OCI-LY7 (cell line): Measurements from ENCODE around the gene IGSF22. TPM values are rescaled to one million over a fixed set of nuclear protein-coding genes. Genes with fewer than 3 reads are reported as not detected.

Source experiments
- BruUV-seq: library from RNA; stranded (reverse); fragments of 400-500 nt; replicated peaks from 2 replicates; lab custom pipeline; 2021; lab: Mats Ljungman, UMichigan
- CTCF ChIA-PET: fragments of 300-600 bp; sonication (Branson Sonifier 250); formaldehyde crosslinking; loops from one replicate; lab custom pipeline; 2022; ENCODE audit warnings: antibody characterized with exemption; ENCODE audit not compliant: unreplicated experiment; lab: Charles Lee
- POLR2A ChIA-PET: fragments of 300-600 bp; sonication (Branson Sonifier 250); formaldehyde crosslinking; loops from one replicate; lab custom pipeline; 2022; ENCODE audit warnings: antibody characterized with exemption; lab: Charles Lee
- DNase-seq: peaks from one replicate; pipeline ENCODE4 v3.0.0-alpha.2; 2015; ENCODE audit warnings: low spot score
- H2AFZ ChIP-seq: fragments of 200-600 bp; sonication (generic), shearing (Covaris generic); 2 replicates; pipeline ENCODE4 v1.6.1; 2014; ENCODE audit warnings: mild to moderate bottlenecking, antibody characterized with exemption, low read length, moderate library complexity
- H3K27ac ChIP-seq: fragments of 200-600 bp; sonication (generic); 2 replicates; pipeline ENCODE4 v1.5.1; 2014; ENCODE audit warnings: mixed run types, low read depth, mild to moderate bottlenecking, moderate library complexity, low read length, inconsistent platforms; ENCODE audit not compliant: poor library complexity, severe bottlenecking
- H3K36me3 ChIP-seq: fragments of 200-600 bp; sonication (generic); 2 replicates; pipeline ENCODE4 v1.6.1; 2014; ENCODE audit warnings: mild to moderate bottlenecking, antibody characterized with exemption, low read length, moderate library complexity, mixed read lengths; ENCODE audit not compliant: insufficient read depth
- H3K4me1 ChIP-seq: fragments of 200-600 bp; sonication (generic); 2 replicates; pipeline ENCODE4 v1.5.1; 2014; ENCODE audit warnings: mild to moderate bottlenecking, low read length; ENCODE audit not compliant: insufficient read depth, poor library complexity, severe bottlenecking
- H3K4me2 ChIP-seq: fragments of 200-600 bp; sonication (generic); 2 replicates; pipeline ENCODE4 v1.6.1; 2014; ENCODE audit warnings: mild to moderate bottlenecking, low read length
- H3K4me3 ChIP-seq: fragments of 200-600 bp; sonication (generic); 2 replicates; pipeline ENCODE4 v1.5.1; 2014; ENCODE audit warnings: mild to moderate bottlenecking, low read depth, low read length; ENCODE audit not compliant: poor library complexity, severe bottlenecking
- H3K79me2 ChIP-seq: fragments of 200-600 bp; sonication (generic); 2 replicates; pipeline ENCODE4 v1.6.1; 2016; ENCODE audit warnings: low read depth, mild to moderate bottlenecking, low read length, moderate library complexity, mixed read lengths; ENCODE audit not compliant: insufficient read depth
- H3K9me2 ChIP-seq: fragments of 200-600 bp; sonication (generic); 2 replicates; pipeline ENCODE4 v1.6.1; 2016; ENCODE audit warnings: mild to moderate bottlenecking, low read length, mixed read lengths; ENCODE audit not compliant: insufficient read depth
- H3K9me3 ChIP-seq: fragments of 200-600 bp; sonication (generic); 2 replicates; pipeline ENCODE4 v1.6.1; 2014; ENCODE audit warnings: mild to moderate bottlenecking, mixed run types, low read length, mixed read lengths
- H4K20me1 ChIP-seq: fragments of 200-600 bp; sonication (generic); 2 replicates; pipeline ENCODE4 v1.6.1; 2014; ENCODE audit warnings: mild to moderate bottlenecking, antibody characterized with exemption, low read length, moderate library complexity, mixed read lengths; ENCODE audit not compliant: insufficient read depth
- EZH2phosphoT487 ChIP-seq: fragments of 200-600 bp; sonication (generic); IDR thresholded peaks from 2 replicates; pipeline ENCODE4 v1.6.1; 2018; ENCODE audit warnings: low read depth, borderline replicate concordance, mild to moderate bottlenecking, mixed run types, antibody characterized with exemption, low read length, moderate library complexity, mixed read lengths
- intact Hi-C: fragments of 100-400 bp; cut with micrococcal nuclease; formaldehyde crosslinking; loops from one replicate; pipeline ENCODE4 v1.10.0; 2022; ENCODE audit not compliant: unreplicated experiment
- total RNA-seq, 2 experiments: library from RNA; depleted of rRNA in 1 of 2; stranded (reverse); fragments of >200 nt in 1 of 2; shearing (Covaris generic) in 1 of 2; gene quantifications; 2 replicates each; pipeline ENCODE4 v1.2.3, GENCODE V29; 2014 to 2022

Gene IGSF22
- total RNA-seq, 2 experiments from 2014 or later, result not detected

DNA sequence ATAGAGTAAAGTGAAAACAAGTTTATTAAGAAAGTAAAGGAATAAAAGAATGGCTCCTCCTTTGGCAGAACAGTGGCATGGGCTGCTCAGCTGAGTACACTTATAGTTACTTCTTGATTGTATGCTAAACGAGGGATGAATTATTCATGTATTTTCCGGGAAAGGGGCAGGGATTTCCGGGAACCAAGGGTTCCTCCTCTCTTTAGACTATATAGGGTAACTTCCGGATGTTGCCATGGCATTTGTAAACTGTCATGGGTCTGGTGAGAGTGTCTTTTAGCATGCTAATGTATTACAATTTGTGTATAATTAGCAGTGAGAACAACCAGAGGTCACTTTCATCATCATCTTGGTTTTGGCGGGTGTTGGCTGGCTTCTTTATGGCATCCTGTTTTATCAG lies 68.3 kb downstream of the IGSF22 start:
- H2AFZ ChIP-seq, result no peak overlapping the region
- ChIA-PET CTCF (no interaction called here), POLR2A (no interaction called here)
- DNase-seq, result no peak
- no peaks in the 10 kb centered on the region for H3K9me2 ChIP-seq
- H3K27ac ChIP-seq, result no peak overlapping the region
- H3K4me2 ChIP-seq, result no peak overlapping the region
- intact Hi-C loops, result no loop called here
- H3K4me3 ChIP-seq, result no peak overlapping the region
- no peaks in the 10 kb centered on the region for H3K4me1 ChIP-seq
- no TSS peak for BruUV-seq
- no peaks in the 10 kb centered on the region for H3K36me3 ChIP-seq
- no peaks in the 10 kb centered on the region for H3K79me2 ChIP-seq
- H4K20me1 ChIP-seq, result no peaks in the 10 kb centered on the region
- H3K9me3 ChIP-seq, result no peaks in the 10 kb centered on the region
- no peak for TF ChIP-seq EZH2phosphoT487

Other genes starting within 250 kb of the IGSF22 start
- gene TSG101, start 199.2 kb downstream of the IGSF22 start, total RNA-seq (2014; rRNA removed; shearing (Covaris generic)), result 56.9 and 96.8 TPM in 2 replicates
- gene TSG101, start 199.2 kb downstream of the IGSF22 start, total RNA-seq (2022), result 54.2 and 72.1 TPM in 2 replicates
- gene UEVLD, start 137.5 kb downstream of the IGSF22 start, total RNA-seq (2014; rRNA removed; shearing (Covaris generic)), result 1.3 and 1.5 TPM in 2 replicates
- gene UEVLD, start 137.5 kb downstream of the IGSF22 start, total RNA-seq (2022), result 3.5 and 4.7 TPM in 2 replicates
- not detected in 2 replicates for gene MISFA, start 126.4 kb downstream of the IGSF22 start, total RNA-seq (2014; rRNA removed; shearing (Covaris generic))
- gene MISFA, start 126.4 kb downstream of the IGSF22 start, total RNA-seq (2022), result 1.00 TPM in 1 of 2 replicates, not detected in the other
- gene SPTY2D1, start 91.8 kb downstream of the IGSF22 start, total RNA-seq (2014; rRNA removed; shearing (Covaris generic)), result 15.6 and 15.8 TPM in 2 replicates
- 15.8 and 16.9 TPM in 2 replicates for gene SPTY2D1, start 91.8 kb downstream of the IGSF22 start, total RNA-seq (2022)
- 0.39 and 0.92 TPM in 2 replicates for gene TMEM86A, start 27.4 kb downstream of the IGSF22 start, total RNA-seq (2014; rRNA removed; shearing (Covaris generic))
- 1.2 and 2.7 TPM in 2 replicates for gene TMEM86A, start 27.4 kb downstream of the IGSF22 start, total RNA-seq (2022)
- gene PTPN5, start 65.6 kb upstream of the IGSF22 start, total RNA-seq (2014; rRNA removed; shearing (Covaris generic)), result not detected in 2 replicates
- not detected in 2 replicates for gene PTPN5, start 65.6 kb upstream of the IGSF22 start, total RNA-seq (2022)
- not detected in 2 replicates for gene MRGPRX1, start 213.2 kb upstream of the IGSF22 start, total RNA-seq (2014; rRNA removed; shearing (Covaris generic))
- gene MRGPRX1, start 213.2 kb upstream of the IGSF22 start, total RNA-seq (2022), result not detected in 2 replicates